NCI-H2196 (cell line): Measurements from ENCODE around the gene OR52D1.

Experiments used
- DNase-seq: peaks from one replicate; lab custom pipeline; 2025; ENCODE audit not compliant: unreplicated experiment; lab: John Stamatoyannopoulos, UW

Gene OR52D1

DNA sequence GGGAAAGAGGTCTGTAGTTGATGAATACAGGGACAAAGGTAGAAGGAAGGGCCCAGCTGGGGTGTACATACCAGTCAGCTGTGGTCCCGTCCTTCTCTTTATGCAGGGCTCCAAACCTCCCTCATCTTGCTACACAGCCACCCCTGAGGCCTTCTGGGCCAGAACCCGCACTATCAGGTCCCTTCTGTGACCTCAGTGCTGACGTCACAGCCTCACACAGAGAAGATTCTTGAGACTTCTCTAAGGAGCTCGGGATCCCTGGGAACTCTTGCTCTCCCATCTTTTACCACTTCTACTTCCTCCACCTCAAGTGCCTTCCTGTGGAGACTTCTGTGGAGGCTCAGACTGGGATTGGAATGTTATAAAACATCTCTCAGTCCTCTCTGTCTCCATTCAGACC lies 21.3 kb downstream of the OR52D1 start, which contains the start of gene UBQLN3:
UBQLN3 (minus strand) TSS at position 155 of the 400 bp plus-strand sequence. CDS start 399 bp downstream, outside the sequence.
- no peak for DNase-seq

DNA sequence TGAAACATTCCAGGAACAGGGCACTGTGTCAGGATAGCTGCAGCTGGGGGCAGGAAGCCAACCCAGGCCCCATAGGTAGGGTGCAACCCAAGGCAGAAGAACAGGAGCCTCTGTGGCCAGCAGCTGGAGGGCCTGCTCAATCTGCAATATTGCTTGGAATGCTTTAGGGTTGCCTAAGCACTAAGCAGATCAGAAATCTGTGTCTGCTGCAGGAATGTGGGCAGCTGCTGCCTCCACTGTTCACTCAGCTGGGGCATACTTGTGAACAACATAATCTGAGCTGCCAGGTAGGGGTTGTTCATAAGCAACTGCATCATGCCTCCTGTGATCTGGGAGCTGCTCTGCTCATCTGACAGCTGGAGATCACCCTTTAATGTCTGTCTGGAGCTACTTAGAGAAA lies 26.4 kb downstream of the OR52D1 start:
- no peak for DNase-seq

DNA sequence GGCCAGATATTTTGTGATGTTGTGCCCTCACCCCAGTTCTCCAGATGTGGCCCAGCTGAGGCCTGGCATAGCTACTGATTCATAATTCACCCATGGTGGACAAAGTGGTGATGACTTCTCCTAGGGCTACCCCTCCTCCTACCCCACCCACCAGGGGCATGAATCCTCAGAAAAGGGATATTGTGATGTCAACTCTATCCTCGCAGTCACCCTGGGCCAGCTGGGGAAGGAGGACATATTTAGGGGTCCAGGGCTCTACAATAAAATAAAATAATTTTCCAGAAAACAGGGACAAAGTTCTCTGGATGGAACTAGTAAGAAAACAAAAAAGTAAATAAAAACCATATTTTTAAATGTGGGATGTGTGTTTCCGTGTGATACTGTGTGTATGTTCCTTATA lies 28.1 kb downstream of the OR52D1 start, which contains the start of gene UBQLNL:
UBQLNL (minus strand) TSS at position 101 of the 400 bp plus-strand sequence. CDS start 258 bp downstream, outside the sequence.
- no peak for DNase-seq

DNA sequence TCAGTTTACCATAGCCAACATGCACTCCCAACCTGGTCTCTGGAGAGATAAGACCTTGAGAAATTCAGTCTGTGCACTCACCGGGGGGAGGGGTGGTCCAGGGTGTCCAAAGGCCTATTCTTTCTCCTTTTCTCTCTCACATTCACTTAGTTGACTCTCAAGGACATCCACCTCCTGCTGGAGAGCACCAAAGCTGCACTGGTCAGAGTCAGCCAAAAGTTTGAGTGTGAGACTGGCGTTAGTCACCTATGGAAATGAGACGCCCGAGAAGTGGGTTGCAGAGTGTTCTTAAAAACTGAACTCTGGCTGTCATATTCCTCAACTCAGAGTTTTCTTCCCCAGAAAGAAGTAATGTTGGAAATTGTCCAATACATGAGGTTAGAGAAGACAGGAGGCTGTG lies 33.1 kb downstream of the OR52D1 start:
- DNase-seq, result no peak

DNA sequence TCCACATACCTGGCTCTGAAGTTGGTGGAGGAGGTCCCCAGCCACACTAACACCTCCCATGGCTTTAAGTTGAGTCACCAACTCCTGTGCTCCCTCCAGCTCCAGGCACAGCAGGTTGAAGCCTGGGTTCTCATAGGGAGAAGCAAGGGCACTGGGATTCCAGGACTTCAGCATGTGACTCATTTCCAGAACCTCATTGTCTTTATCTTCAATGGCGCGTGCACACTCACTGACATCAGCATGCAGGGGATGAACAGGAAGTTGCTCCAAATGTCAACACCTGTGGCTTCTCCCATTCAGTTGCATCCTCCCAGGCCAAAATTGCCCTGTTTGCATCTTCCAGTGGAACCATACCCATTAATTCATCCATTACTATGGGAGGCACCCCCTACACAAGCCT lies 33.8 kb downstream of the OR52D1 start:
- no peak for DNase-seq

DNA sequence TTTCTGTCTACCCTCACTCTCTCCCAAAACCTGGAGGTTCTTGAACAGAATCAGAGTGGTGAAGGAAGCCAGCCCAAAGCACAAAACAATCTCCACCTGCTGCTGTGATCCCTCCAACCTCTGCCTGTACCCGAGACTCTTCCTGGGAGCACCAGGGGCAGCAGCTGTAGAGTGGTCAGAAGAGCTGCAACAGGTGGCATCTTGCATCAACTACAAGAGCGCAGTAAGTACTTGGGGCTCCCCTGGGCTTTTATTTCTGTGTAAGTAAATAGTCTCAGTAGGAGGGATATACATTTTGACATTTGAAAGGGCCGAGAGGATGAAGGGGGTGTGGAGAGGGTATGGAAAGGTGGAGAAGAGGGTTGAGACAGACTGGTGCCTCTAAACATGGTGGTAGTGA lies 36.3 kb downstream of the OR52D1 start:
- DNase-seq, result no peak

DNA sequence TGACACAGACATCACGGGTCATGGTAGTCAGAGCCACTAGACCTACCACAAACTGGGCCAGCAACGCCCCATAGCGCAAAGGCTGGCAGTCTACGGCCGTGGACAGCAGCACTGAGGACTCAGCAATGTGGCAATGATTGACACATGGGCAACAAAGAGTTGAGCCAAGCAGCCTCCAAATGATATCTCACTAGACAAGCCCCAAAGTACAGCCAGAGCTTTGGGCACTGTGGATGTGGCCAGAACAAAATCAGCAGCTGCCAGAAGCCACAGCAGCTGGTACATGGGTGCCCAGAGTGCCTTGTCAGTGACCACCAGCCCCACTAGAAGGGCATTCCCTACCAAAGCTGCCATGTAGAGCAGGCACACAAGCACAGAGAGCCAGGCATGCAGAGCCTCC lies 39.2 kb downstream of the OR52D1 start:
- no peak for DNase-seq

DNA sequence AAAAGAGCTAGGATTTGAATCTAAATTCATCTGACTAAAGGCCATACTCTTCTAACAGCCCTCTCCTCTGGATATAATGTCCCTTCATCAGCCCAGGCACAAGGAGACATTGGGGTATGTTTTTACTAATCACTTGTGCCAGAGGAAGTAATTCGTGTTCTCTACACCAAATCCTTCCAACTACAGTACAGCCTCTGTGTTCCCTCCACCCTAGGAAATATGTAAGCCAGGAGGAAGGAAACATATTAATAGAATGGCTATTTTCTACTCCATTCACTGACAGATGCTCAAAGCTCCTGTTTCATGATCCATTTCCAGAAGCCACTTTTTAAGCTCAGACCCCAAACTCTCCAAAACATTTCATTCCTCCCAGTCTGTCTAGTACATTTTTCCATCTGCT lies 40.0 kb downstream of the OR52D1 start:
- DNase-seq, result no peak

DNA sequence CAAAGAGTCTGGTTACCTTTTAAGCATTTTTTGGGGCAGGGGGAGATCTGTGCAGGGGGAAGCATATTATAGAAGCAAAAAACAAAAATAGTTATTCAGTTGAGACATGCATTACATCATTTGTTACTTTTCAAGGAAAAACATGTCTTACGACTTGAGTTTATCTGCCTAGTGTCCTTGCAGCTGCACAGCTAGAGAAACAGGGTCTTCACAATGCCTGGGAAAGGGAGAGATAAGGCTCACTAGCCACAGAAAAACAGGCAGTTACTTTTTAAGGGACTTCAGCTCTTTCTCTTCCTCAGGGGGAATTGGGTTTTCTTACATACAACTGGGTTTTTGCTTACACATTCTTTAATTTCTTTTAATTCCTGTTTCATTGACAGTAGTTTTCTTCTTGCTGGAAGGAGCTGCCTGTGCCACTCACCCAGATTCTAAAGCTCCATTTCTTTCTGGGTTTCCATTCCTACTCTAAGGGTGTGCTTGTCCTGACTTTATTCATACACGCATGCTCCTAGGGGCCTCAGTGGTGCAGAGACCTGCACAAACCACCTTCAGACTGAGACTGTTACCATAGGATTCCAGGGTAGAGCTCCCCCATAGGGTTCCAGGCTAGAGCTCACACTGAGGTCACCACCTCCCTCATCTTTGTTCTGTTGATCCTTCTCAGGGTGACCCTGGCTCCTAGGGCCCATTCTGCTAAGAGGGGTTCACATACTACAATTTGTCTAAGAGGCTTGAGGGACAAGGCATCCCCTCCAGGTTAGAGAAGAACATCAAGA lies 42.8 kb downstream of the OR52D1 start:
- DNase-seq, result no peak

DNA sequence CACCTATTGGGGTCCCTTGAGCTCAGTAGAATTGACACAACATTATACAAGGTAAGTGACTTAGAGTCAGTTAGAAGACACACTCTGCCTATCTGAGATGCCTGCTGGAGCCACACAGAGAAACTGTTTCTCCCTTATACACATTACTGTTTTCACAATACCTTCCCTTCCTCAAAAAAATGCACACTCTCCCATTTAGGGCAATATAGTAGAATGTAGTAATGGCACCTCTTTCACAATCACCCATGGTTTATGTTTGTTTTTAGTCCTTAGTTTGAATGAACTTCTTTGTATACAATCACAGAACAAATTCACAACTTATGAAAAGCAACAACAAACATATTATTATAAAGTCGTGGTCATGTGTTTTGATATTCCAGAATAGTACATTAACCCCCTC lies 45.6 kb downstream of the OR52D1 start:
- DNase-seq, result no peak

DNA sequence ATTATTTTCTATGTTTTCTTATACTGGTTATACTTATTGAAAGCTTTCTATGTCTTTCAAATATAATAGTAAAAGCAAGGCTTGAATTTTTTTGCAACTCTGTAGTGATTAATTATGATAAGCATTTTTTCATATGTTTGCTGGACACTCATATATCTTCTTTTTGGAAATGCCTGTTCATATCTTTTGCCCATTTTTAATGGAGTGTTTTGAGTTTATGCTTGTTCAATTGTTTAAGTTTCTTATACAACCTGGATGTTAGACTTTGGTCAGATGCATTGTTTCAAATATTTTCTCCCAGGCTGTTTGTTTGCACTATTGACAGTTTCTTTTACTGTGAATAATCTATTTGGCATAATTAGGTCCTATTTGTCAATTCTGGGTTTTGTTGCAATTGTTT lies 48.0 kb downstream of the OR52D1 start:
- DNase-seq, result no peak
